ENCODE measurements around the gene PIGC. TPM values are rescaled to one million over a fixed set of nuclear protein-coding genes. Genes with fewer than 3 reads are reported as not detected.
"Not testable (repeated sequence)": the region's sequence is repeated elsewhere in the genome, so short reads cannot be mapped to it uniquely, and the experiment has no call there.

PIGC gene
- total and polyA plus RNA-seq, 2 donors (not counting 3 experiments of a cell fraction or from before 2014, with no cell fraction given): 16.1 to 25.8 TPM

- Histone ChIP-seq H3K27me3 (ENCODE audit: control insufficient read depth in 2 of 2, insufficient read depth in 2 of 2, low read length in 2 of 2) (no peaks in the 10 kb centered on the region), H3K4me3 (replicated peaks in 1 of 3; ENCODE audit: insufficient read depth in 1 of 3, low read depth in 1 of 3, low read length in 3 of 3) (no peak overlapping the region), H3K9me1 (replicated peaks; ENCODE audit: control insufficient read depth, extremely low read depth, insufficient read depth, low read length) (no peaks in the 10 kb centered on the region), H4K20me1 (replicated peaks; ENCODE audit: control insufficient read depth, extremely low read depth, insufficient read depth, low read length) (no peaks in the 10 kb centered on the region), H3K27ac (ENCODE audit: insufficient read depth, low read depth, low read length) (no peak overlapping the region), H3K79me2 (ENCODE audit: control insufficient read depth, insufficient read depth, low read length) (peaks cover 25% of the 10 kb centered on the region), H3K4me1 (ENCODE audit: control insufficient read depth, extremely low read depth, insufficient read depth, low read length) (peaks cover 16% of the 10 kb centered on the region), H2AFZ (ENCODE audit: low read depth, low read length) (no peak overlapping the region), H3K36me3 (ENCODE audit: control insufficient read depth in 2 of 2, extremely low read depth in 1 of 2, insufficient read depth in 2 of 2, low read length in 2 of 2) (no peaks in the 10 kb centered on the region), H3K4me2 (ENCODE audit: insufficient read depth, low read length) (peak overlapping the region; percentile 97), H3K9me3 (replicated peaks; ENCODE audit: control insufficient read depth, insufficient read depth, low read length) (no peaks in the 10 kb centered on the region), H3K9ac (replicated peaks; ENCODE audit: extremely low read depth, insufficient read depth, low read length) (no peak overlapping the region)
- CTCF ChIA-PET: interaction anchor here (1.0 to 4.0 kb wide), 5 partner anchors 9 to 440 kb away, joined by 3 to 42 read pairs (median 3); no protein-coding TSS in a partner anchor
- no TSS peak for BruUV-seq (replicated peaks)
- TF ChIP-seq CTCF (IDR thresholded peaks at IDR 0.05; ENCODE audit: extremely low read depth in 1 of 2, insufficient read depth in 1 of 2, low read depth in 1 of 2, low read length in 2 of 2): no peak
- TF ChIP-seq MYC (IDR thresholded peaks at IDR 0.05; ENCODE audit: low read depth, low read length): no peak
- no peak for TF ChIP-seq GATA2 (IDR thresholded peaks at IDR 0.05; ENCODE audit: insufficient read depth, insufficient read length, low read depth, low read length)
- TF ChIP-seq FOS (IDR thresholded peaks at IDR 0.05; ENCODE audit: borderline replicate concordance, insufficient read depth, low read length): no peak
- TF ChIP-seq POLR2A (IDR thresholded peaks at IDR 0.05; ENCODE audit: low read depth, low read length): no peak
- no peak for TF ChIP-seq POLR2AphosphoS5 (IDR thresholded peaks at IDR 0.05; ENCODE audit: insufficient read depth, low read depth, low read length)
- no peak for TF ChIP-seq EZH2 (IDR thresholded peaks at IDR 0.05; ENCODE audit: borderline replicate concordance, low read depth, low read length, severe bottlenecking)
- no peak for TF ChIP-seq JUN (IDR thresholded peaks at IDR 0.05; ENCODE audit: borderline replicate concordance, insufficient read depth, insufficient read length, low read depth)
- TF ChIP-seq MAX (IDR thresholded peaks at IDR 0.05; ENCODE audit: insufficient read depth, insufficient read length): no peak
- intact Hi-C loops (cut with micrococcal nuclease): no loop called here
- no peak for DNase-seq (ENCODE audit: low read depth, low spot score)
- POLR2A ChIA-PET: no interaction called here
- dilution Hi-C loops (cut with MboI; ENCODE audit: extremely low pct_ligation_motif_present, low sequenced_read_pairs): no loop called here
- FAIRE-seq: no peak
Measured at GRCh38 chr1:172442404-172442803, 1.5 kb downstream of the PIGC start.

GRCh38 chr1:172437183-172437582 is 6.7 kb downstream of the PIGC start:
- H3K36me3 ChIP-seq (ENCODE audit: control insufficient read depth in 2 of 2, extremely low read depth in 1 of 2, insufficient read depth in 2 of 2, low read length in 2 of 2); H3K4me2 ChIP-seq (ENCODE audit: insufficient read depth, low read length); H3K9me1 ChIP-seq (replicated peaks; ENCODE audit: control insufficient read depth, extremely low read depth, insufficient read depth, low read length); BruUV-seq (replicated peaks); H2AFZ ChIP-seq (ENCODE audit: low read depth, low read length); H3K27ac ChIP-seq (ENCODE audit: insufficient read depth, low read depth, low read length); H4K20me1 ChIP-seq (replicated peaks; ENCODE audit: control insufficient read depth, extremely low read depth, insufficient read depth, low read length); dilution Hi-C loops (cut with MboI; ENCODE audit: extremely low pct_ligation_motif_present, low sequenced_read_pairs); H3K4me3 ChIP-seq (replicated peaks in 1 of 3; ENCODE audit: insufficient read depth in 1 of 3, low read depth in 1 of 3, low read length in 3 of 3); H3K79me2 ChIP-seq (ENCODE audit: control insufficient read depth, insufficient read depth, low read length); H3K9me3 ChIP-seq (replicated peaks; ENCODE audit: control insufficient read depth, insufficient read depth, low read length); H3K27me3 ChIP-seq (ENCODE audit: control insufficient read depth in 2 of 2, insufficient read depth in 2 of 2, low read length in 2 of 2); H3K4me1 ChIP-seq (ENCODE audit: control insufficient read depth, extremely low read depth, insufficient read depth, low read length); FAIRE-seq; POLR2A ChIA-PET; intact Hi-C loops (cut with micrococcal nuclease); H3K9ac ChIP-seq (replicated peaks; ENCODE audit: extremely low read depth, insufficient read depth, low read length); DNase-seq (ENCODE audit: low read depth, low spot score): not testable (repeated sequence)
- CTCF ChIA-PET: interaction anchor here (1.0 kb wide), 1 partner anchor 636 kb away, joined by 3 read pairs; no protein-coding TSS in a partner anchor
